Testis (tissue), 2 donors: Measurements from ENCODE around the gene RPS25.

Experiments used
- POLR2A ChIP-seq: fragments of 450-650 bp; IDR thresholded peaks from one replicate; pipeline ENCODE4 v1.6.1; 2017; ENCODE audit warnings: antibody characterized with exemption, mild to moderate bottlenecking, moderate library complexity
- TF ChIP-seq, protein P1 (sequence below), 3 experiments: fragments of 450-650 bp in 2 of 3; fragments of 200-600 bp in 1 of 3; sonication (generic) in 1 of 3; IDR thresholded peaks; one replicate each; pipeline ENCODE4 v1.5.1; 2016 to 2019; ENCODE audit warnings: antibody characterized with exemption in 3 of 3, mild to moderate bottlenecking in 2 of 3, moderate library complexity in 1 of 3

DNA sequence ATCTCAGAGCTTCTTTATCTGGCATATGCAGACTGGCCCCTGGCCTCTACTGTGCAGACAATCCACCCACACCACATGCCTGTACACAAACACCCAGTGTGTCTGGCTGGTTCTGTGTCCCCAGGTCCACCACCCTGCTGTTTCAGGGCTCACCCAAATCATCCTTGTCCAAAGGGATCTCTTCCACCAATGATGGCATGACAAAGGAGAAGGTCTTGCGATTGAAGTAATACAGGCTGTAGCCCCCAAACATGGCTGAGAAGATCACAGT lies 10.9 kb upstream of the RPS25 start:
- TF ChIP-seq, protein P1, sequence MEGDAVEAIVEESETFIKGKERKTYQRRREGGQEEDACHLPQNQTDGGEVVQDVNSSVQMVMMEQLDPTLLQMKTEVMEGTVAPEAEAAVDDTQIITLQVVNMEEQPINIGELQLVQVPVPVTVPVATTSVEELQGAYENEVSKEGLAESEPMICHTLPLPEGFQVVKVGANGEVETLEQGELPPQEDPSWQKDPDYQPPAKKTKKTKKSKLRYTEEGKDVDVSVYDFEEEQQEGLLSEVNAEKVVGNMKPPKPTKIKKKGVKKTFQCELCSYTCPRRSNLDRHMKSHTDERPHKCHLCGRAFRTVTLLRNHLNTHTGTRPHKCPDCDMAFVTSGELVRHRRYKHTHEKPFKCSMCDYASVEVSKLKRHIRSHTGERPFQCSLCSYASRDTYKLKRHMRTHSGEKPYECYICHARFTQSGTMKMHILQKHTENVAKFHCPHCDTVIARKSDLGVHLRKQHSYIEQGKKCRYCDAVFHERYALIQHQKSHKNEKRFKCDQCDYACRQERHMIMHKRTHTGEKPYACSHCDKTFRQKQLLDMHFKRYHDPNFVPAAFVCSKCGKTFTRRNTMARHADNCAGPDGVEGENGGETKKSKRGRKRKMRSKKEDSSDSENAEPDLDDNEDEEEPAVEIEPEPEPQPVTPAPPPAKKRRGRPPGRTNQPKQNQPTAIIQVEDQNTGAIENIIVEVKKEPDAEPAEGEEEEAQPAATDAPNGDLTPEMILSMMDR (IDR thresholded peaks at IDR 0.05): no peak
- TF ChIP-seq POLR2A: no peak
